ENCODE data around the gene CAMTA1. TPM values are rescaled to one million over a fixed set of nuclear protein-coding genes. Genes with fewer than 3 reads are reported as not detected.

CAMTA1 gene
- polyA plus RNA-seq, 1 experiment, result 23.1 TPM

DNA sequence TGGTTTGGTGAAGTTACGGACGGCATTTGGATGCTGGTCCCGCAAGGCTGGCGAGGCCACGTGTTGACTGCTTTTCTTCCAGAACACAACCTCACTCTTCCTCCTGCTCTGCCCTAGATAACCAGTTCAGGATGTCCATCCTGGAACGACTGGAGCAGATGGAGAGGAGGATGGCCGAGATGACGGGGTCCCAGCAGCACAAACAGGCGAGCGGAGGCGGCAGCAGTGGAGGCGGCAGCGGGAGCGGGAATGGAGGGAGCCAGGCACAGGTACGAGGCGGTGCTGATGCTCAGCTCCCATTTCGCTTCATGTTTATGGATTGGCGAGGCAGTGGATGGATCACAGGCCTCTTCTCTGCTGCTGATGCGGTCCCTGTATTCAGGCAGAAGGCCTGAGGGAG lies 947.1 kb downstream of the CAMTA1 start:
- TF ChIP-seq, protein P1, sequence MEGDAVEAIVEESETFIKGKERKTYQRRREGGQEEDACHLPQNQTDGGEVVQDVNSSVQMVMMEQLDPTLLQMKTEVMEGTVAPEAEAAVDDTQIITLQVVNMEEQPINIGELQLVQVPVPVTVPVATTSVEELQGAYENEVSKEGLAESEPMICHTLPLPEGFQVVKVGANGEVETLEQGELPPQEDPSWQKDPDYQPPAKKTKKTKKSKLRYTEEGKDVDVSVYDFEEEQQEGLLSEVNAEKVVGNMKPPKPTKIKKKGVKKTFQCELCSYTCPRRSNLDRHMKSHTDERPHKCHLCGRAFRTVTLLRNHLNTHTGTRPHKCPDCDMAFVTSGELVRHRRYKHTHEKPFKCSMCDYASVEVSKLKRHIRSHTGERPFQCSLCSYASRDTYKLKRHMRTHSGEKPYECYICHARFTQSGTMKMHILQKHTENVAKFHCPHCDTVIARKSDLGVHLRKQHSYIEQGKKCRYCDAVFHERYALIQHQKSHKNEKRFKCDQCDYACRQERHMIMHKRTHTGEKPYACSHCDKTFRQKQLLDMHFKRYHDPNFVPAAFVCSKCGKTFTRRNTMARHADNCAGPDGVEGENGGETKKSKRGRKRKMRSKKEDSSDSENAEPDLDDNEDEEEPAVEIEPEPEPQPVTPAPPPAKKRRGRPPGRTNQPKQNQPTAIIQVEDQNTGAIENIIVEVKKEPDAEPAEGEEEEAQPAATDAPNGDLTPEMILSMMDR (IDR thresholded peaks at IDR 0.05; ENCODE audit: insufficient read depth, low read depth, low read length), result no peak
- Histone ChIP-seq H3K36me3 (ENCODE audit: control insufficient read depth, insufficient read depth, low read length) (no peaks in the 10 kb centered on the region), H3K4me3 (ENCODE audit: low read depth, low read length) (no peak overlapping the region), H3K27me3 (ENCODE audit: control insufficient read depth, insufficient read depth, low read length) (no peaks in the 10 kb centered on the region; the same call in 1 of the 2 replicates)
- DNase-seq (ENCODE audit: low read depth), result no peak
- ChIA-PET CTCF (interaction anchor here (1.4 kb wide), 1 partner anchor 64 kb away, joined by 5 read pairs; no protein-coding TSS in a partner anchor), POLR2A (no interaction called here)

DNA sequence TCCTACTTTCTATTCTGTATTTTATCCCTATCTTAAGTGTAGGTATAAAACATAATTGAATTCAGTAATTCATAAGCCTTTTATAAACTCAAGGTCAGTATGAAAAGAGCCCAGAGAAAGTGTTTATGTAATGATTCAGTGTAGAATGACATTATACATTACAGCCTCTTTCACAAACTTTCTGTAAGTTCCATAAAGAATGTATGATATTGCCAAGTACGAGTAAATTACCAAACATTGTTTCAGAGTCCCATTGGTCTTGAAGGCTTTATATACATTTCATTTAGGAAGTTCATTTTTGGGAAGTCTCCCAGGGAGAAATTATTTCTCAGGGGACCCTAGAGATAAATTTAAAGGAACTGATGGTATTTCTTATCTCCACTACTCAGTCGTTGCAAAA lies 948.0 kb downstream of the CAMTA1 start:
- DNase-seq (ENCODE audit: low read depth), result no peak
- POLR2A ChIA-PET, result no interaction called here

DNA sequence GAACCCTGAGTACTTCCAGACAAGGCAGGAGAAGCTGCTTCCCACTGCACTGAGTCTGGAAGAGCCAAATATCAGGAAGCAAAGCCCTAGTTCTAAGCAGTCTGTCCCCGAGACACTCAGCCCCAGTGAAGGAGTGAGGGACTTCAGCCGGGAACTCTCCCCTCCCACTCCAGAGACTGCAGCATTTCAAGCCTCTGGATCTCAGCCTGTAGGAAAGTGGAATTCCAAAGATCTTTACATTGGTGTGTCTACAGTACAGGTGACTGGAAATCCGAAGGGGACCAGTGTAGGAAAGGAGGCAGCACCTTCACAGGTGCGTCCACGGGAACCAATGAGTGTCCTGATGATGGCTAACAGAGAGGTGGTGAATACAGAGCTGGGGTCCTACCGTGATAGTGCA lies 952.8 kb downstream of the CAMTA1 start:
- TF ChIP-seq, protein P1 (IDR thresholded peaks at IDR 0.05; ENCODE audit: insufficient read depth, low read depth, low read length), result no peak
- no peaks in the 10 kb centered on the region; the same call in 1 of the 2 replicates for H3K27me3 ChIP-seq (ENCODE audit: control insufficient read depth, insufficient read depth, low read length)
- ChIA-PET CTCF (interaction anchor here (1.5 to 4.1 kb wide), 2 partner anchors 15 to 71 kb away, joined by 5 to 21 read pairs; no protein-coding TSS in a partner anchor), POLR2A (no interaction called here)
- no peak overlapping the region for H3K4me3 ChIP-seq (ENCODE audit: low read depth, low read length)
- H3K36me3 ChIP-seq (ENCODE audit: control insufficient read depth, insufficient read depth, low read length), result no peaks in the 10 kb centered on the region
- DNase-seq (ENCODE audit: low read depth), result no peak

More for the DNA sequence above, 948.0 kb downstream of the CAMTA1 start:
- CTCF ChIA-PET, result no interaction called here
- Histone ChIP-seq H3K27me3 (ENCODE audit: control insufficient read depth, insufficient read depth, low read length) (no peaks in the 10 kb centered on the region; the same call in 1 of the 2 replicates), H3K36me3 (ENCODE audit: control insufficient read depth, insufficient read depth, low read length) (no peaks in the 10 kb centered on the region), H3K4me3 (ENCODE audit: low read depth, low read length) (no peak overlapping the region)
- TF ChIP-seq, protein P1 (IDR thresholded peaks at IDR 0.05; ENCODE audit: insufficient read depth, low read depth, low read length), result no peak

DNA sequence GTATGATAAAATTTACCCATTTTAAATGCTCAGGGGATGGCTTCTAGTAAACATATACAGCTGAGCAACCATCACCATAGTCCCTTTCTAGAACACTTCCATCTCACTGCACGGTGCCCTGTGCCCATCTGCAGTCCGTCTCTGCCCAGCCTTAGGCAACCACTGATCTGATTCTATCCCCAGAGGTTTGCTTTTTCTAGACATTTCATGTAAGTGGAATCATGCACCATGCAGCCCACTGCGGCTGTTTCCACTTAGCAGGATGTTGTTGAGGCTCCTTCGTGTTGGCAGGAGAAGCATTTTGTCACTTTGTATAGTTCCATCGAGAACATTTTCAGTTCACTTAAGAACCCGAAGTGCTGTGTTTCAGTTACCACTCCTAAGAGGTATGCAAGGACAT lies 958.1 kb downstream of the CAMTA1 start:
- CTCF ChIA-PET, result interaction anchor here (0.7 to 2.9 kb wide), 4 partner anchors 10 to 535 kb away, joined by 3 to 20 read pairs (median 9); no protein-coding TSS in a partner anchor
- DNase-seq (ENCODE audit: low read depth), result no peak
- Histone ChIP-seq H3K27me3 (ENCODE audit: control insufficient read depth, insufficient read depth, low read length) (0 out of 2 replicates have a peak, but pooled peaks cover 1% of the 10 kb centered on the region), H3K4me3 (ENCODE audit: low read depth, low read length) (no peak overlapping the region), H3K36me3 (ENCODE audit: control insufficient read depth, insufficient read depth, low read length) (no peaks in the 10 kb centered on the region)
- POLR2A ChIA-PET, result no interaction called here
- TF ChIP-seq, protein P1 (IDR thresholded peaks at IDR 0.05; ENCODE audit: insufficient read depth, low read depth, low read length), result no peak

DNA sequence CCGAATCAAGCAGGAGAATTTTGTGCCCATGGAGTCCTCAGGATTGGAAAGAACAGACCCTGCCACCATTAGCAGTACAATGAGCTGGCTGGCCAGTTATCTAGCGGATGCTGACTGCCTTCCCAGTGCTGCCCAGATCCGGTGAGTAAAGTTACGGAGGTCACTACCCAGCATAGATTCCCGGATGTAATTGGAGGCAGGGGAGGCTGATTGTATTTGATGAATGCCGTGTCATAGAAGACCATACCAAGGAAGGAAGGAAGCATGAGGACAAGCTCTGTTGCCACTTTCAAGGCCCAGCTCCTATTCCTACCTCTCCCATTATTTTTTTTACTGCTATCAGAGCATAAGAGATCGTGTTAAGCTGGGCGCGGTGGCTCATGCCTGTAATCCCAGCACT lies 959.6 kb downstream of the CAMTA1 start:
- Histone ChIP-seq H3K36me3 (ENCODE audit: control insufficient read depth, insufficient read depth, low read length) (no peaks in the 10 kb centered on the region), H3K4me3 (ENCODE audit: low read depth, low read length) (no peak overlapping the region), H3K27me3 (ENCODE audit: control insufficient read depth, insufficient read depth, low read length) (0 out of 2 replicates have a peak, but pooled peaks cover 1% of the 10 kb centered on the region)
- DNase-seq (ENCODE audit: low read depth), result no peak
- POLR2A ChIA-PET, result no interaction called here
- CTCF ChIA-PET, result interaction anchor here (1.4 to 11.7 kb wide), 2 partner anchors 8 to 76 kb away, joined by 8 to 431 read pairs; no protein-coding TSS in a partner anchor
- TF ChIP-seq, protein P1 (IDR thresholded peaks at IDR 0.05; ENCODE audit: insufficient read depth, low read depth, low read length), result no peak
